Aorta (tissue), 5 donors: ENCODE data around the gene CCDC177. TPM values are rescaled to one million over a fixed set of nuclear protein-coding genes. Genes with fewer than 3 reads are reported as not detected.
A peak's percentile ranks its signal among the peaks of the same experiment; 100 is the strongest.

Experiments
- ATAC-seq: fragments of 200-7000 bp; cut with Tn5 transposase; one replicate; pipeline ENCODE4 v1.9.1; 2022; ENCODE audit warnings: moderate library complexity; ENCODE audit not compliant: low FRiP score
- DNase-seq, 2 donors: peaks; one replicate each; pipeline ENCODE4 v3.0.0-alpha.2; 2020
- H3K27ac ChIP-seq, 2 donors: one replicate each; pipeline ENCODE4 v1.5.1; 2013; ENCODE audit warnings: low read length in 2 of 2, mild to moderate bottlenecking in 2 of 2, moderate library complexity in 2 of 2, control low read depth in 1 of 2, inconsistent platforms in 1 of 2, low read depth in 1 of 2
- H3K27me3 ChIP-seq, 2 donors: one replicate each; pipeline ENCODE4 v1.6.1; 2013; ENCODE audit warnings: control low read depth in 1 of 2, low read length in 1 of 2, mild to moderate bottlenecking in 1 of 2, moderate library complexity in 1 of 2; ENCODE audit not compliant: insufficient read depth in 2 of 2, control insufficient read depth in 1 of 2
- H3K36me3 ChIP-seq, 2 donors: one replicate each; pipeline ENCODE4 v1.6.1; 2013; ENCODE audit warnings: control low read depth in 1 of 2, low read length in 1 of 2, mild to moderate bottlenecking in 1 of 2; ENCODE audit not compliant: insufficient read depth in 2 of 2, control insufficient read depth in 1 of 2
- H3K4me1 ChIP-seq, 2 donors: one replicate each; pipeline ENCODE4 v1.6.1; 2013; ENCODE audit warnings: low read length in 2 of 2, control low read depth in 1 of 2, mild to moderate bottlenecking in 1 of 2, moderate library complexity in 1 of 2; ENCODE audit not compliant: insufficient read depth in 2 of 2, control insufficient read depth in 1 of 2
- H3K4me3 ChIP-seq, 2 donors: one replicate each; pipeline ENCODE4 v1.5.1; 2013; ENCODE audit warnings: low read length in 2 of 2, control low read depth in 1 of 2, mild to moderate bottlenecking in 1 of 2
- H3K9me3 ChIP-seq: one replicate; pipeline ENCODE4 v1.6.1; 2013; ENCODE audit warnings: mild to moderate bottlenecking, low read length; ENCODE audit not compliant: control insufficient read depth
- WGBS, 2 donors: extraction: QIAGEN DNeasy Blood & Tissue Kit; methylation state at CpG; one replicate each; pipeline ENCODE4 v1.1.7; 2013; 5-methylcytosine and 5-hydroxymethylcytosine counted together
- intact Hi-C, 2 donors: fragments of 100-400 bp; cut with DNase I; formaldehyde crosslinking; loops; one replicate each; pipeline versions ENCODE4 v1.14.2 to v1.15.0; 2022
- polyA plus RNA-seq, 2 donors: library from polyadenylated mRNA; stranded (reverse); fragments of 200-250 nt; gene quantifications; one replicate each; pipeline ENCODE4 v1.2.3, GENCODE V29; 2013
- total RNA-seq, 2 donors: library from RNA; stranded (reverse); fragmentation: NEBNext Ultra II Directional; extraction: Animal tissue kit (Norgen Biotek cat#: 25700); gene quantifications; one replicate each; pipeline ENCODE4 v1.2.1, GENCODE V29; 2021
- donor health status: healthy with polysubstance abuse.
- donor health status: Bipolar disorder and iron deficiency.
- donor health status: DM: no; HTN: no; CAD: no.
- donor health status: DM: no; HTN: no; CAD: no.
- donor health status: DM: yes; HTN: yes; CAD: no.

The CCDC177 gene
- total and polyA plus RNA-seq, 4 donors = not detected

DNA sequence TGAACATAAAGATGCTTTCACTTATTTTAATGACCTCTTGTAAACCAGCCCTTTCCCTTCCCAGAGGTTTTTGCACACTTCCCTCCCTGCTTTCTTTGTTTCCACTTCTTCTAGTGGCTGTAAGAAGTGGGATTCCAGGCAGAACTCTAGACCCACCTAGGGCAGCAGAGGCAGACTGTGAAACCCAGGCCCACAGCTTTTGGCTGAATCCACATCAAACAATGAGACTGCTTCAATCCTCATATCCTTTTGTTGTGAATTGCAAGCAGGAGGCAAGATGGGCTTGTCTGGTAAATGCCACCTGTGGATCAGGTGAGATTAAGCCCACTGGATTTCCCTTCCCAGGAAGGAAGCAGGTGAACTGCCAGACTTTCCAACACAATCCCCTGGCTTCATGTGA, 12.8 kb downstream of the CCDC177 start:
- Histone ChIP-seq H3K36me3 (no peaks in the 10 kb centered on the region), H3K27ac (no peak overlapping the region), H3K4me3 (no peak overlapping the region), H3K4me1 (no peaks in the 10 kb centered on the region), H3K27me3 (no peaks in the 10 kb centered on the region), H3K9me3 (no peaks in the 10 kb centered on the region)
- intact Hi-C loops = no loop called here
- no peak for DNase-seq
- ATAC-seq = no peak

DNA sequence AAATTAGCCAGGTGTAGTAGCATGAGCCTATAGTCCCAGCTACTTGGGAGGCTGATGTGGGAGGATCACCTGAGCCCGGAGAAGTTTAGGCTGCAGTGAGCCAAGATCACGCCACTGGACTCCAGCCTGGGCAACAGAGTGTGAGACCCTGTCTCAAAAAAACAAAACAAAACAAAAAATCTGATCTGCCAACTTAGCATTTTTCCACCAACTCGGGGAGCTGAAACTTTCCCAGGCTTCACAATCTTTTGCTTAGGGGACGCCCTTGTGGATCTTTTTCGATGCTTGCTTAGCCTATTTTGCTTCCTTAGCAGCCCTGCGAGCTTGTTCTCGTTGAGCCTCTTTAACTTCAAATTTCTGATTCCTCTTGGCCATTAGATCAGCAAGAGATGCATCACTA, 13.8 kb downstream of the CCDC177 start:
- no peaks in the 10 kb centered on the region for H3K27me3 ChIP-seq
- WGBS, 2 donors = 78 to 85% methylated on average over 7 of the region's 7 CpGs
- no peaks in the 10 kb centered on the region for H3K4me1 ChIP-seq
- DNase-seq = no peak
- H3K9me3 ChIP-seq = no peaks in the 10 kb centered on the region
- no peak overlapping the region for H3K27ac ChIP-seq
- H3K4me3 ChIP-seq = no peak overlapping the region
- intact Hi-C loops = no loop called here
- no peak for ATAC-seq
- H3K36me3 ChIP-seq = no peaks in the 10 kb centered on the region

DNA sequence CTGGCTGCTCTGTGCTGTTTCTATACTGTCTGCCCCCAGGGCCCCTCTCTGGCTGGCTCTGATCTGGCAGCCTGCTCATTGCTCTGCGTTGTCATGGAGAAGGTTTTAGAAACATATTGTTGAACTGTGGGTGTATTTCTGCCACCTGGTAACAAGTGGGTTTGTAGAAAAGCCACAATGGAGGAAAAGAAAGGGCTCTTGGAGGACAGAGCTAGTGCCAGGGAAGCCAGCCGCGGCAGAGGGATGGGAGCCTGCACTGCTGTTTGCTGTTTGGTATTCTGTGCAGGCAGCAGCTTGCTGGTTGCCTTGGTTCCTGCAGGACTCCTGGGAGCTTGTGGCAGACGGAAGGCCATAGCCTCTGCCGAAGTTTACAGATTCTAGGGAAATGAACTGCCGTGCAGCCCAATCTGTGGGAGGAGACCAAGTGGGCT, 15.1 kb downstream of the CCDC177 start:
- ATAC-seq (no peak), DNase-seq (no peak)
- no peaks in the 10 kb centered on the region for H3K36me3 ChIP-seq
- intact Hi-C loops = no loop called here
- no peak overlapping the region for H3K4me3 ChIP-seq
- no peaks in the 10 kb centered on the region for H3K27me3 ChIP-seq
- H3K27ac ChIP-seq = no peak overlapping the region
- H3K9me3 ChIP-seq = no peaks in the 10 kb centered on the region
- H3K4me1 ChIP-seq = no peaks in the 10 kb centered on the region
- WGBS, 2 donors = 13 to 16% methylated on average over 6 of the region's 6 CpGs

DNA sequence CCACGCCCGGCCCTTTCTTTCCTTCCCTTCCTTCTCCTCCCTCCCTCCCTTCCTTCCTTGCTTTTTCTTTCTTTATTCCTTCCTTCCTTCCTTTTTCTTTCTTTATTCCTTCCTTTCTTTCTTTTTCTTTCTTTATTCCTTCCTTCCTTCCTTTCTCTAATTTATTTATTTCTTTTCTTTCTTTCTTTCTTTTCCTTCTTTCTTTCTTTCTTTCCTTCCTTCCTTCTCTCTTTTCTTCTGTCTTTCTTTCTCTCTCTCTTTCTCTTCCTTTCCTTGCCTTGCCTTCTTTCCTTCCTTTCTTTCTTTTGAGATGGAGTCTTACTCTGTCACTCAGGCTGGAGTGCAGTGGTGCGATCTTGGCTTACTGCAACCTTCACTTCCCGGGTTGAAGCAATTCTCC, 15.9 kb downstream of the CCDC177 start:
- Histone ChIP-seq H3K4me1 (no peaks in the 10 kb centered on the region), H3K9me3 (no peaks in the 10 kb centered on the region), H3K27me3 (no peaks in the 10 kb centered on the region), H3K4me3 (no peak overlapping the region), H3K36me3 (no peaks in the 10 kb centered on the region), H3K27ac (no peak overlapping the region)
- intact Hi-C loops = no loop called here
- WGBS, 2 donors = 91 to 94% methylated on average over 4 of the region's 4 CpGs
- ATAC-seq = no peak
- DNase-seq = no peak

DNA sequence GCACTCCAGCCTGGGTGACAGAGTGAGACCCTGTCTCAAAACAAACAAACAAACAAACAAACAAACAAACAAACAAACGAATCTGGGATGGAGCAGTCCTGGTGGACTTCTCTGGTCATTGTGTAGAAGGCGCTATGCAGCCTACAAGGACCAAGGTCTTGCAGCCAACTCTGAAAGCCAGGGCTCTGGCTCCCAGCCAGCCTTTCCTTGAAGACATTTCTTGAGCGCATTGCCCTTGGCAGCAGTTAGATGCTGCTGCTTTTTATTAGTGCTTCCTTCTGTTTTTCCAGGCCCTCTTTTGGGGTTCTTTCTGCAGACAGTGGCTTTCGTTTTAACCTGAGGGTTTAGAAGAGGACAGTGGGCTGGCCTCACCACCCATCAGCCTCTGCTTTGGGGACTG, 20.2 kb downstream of the CCDC177 start:
- intact Hi-C loops = no loop called here
- H3K27me3 ChIP-seq = no peaks in the 10 kb centered on the region

DNA sequence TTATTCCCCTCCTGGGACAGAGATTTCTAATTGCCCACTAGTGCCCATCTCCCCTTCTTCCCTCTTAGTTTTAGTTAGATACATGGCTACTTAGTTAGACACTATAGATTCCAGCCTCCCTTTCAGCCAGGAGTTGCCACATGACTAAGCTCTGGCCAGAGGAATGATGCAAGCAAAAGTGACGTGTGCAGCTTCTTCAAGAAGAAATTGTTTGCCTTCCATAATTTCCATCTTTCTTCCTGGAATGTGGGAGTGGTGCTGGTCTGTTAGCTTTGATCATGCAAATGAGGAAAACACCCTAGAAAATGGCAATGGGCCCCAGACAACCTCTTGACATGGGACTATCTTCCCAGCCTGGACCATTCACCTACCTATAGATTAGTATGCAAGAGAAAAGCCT, 21.4 kb downstream of the CCDC177 start:
- Histone ChIP-seq H3K9me3 (no peaks in the 10 kb centered on the region), H3K4me3 (no peak overlapping the region), H3K27me3 (no peaks in the 10 kb centered on the region), H3K4me1 (no peaks in the 10 kb centered on the region), H3K36me3 (no peaks in the 10 kb centered on the region), H3K27ac (no peak overlapping the region)
- intact Hi-C loops = no loop called here
- DNase-seq (no peak), ATAC-seq (no peak)
- WGBS, 2 donors = 56 to 63% methylated on average over 1 of the region's 1 CpG

More for the DNA sequence above, 20.2 kb downstream of the CCDC177 start:
- ATAC-seq (no peak), DNase-seq (peak; percentile 56 to 82)
- Histone ChIP-seq H3K36me3 (no peaks in the 10 kb centered on the region), H3K4me3 (no peak overlapping the region), H3K4me1 (no peaks in the 10 kb centered on the region), H3K27ac (no peak overlapping the region), H3K9me3 (no peaks in the 10 kb centered on the region)
- 3 to 10% methylated on average over 4 of the region's 4 CpGs for WGBS, 2 donors

DNA sequence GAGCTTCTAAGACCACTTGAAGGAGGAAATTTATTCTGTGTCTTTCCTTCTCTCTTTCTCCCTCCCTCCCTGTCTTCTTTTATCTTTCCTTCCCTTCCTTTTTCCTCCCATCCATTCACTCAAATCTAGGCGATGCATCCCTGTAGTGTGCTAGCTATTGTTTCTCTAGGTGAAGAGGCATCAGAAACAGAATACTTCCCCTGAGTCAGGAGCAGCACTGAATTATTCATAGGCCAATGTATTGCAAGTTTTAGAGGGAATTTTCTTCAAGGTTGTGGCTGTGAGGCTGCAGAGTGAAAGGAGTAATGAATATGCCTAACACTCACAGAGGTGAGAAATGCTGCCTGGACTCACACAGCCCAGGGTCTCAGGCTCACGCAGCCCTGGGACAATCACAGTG, 23.2 kb downstream of the CCDC177 start:
- Histone ChIP-seq H3K4me1 (no peaks in the 10 kb centered on the region), H3K27ac (no peak overlapping the region), H3K27me3 (no peaks in the 10 kb centered on the region), H3K9me3 (no peaks in the 10 kb centered on the region), H3K36me3 (no peaks in the 10 kb centered on the region), H3K4me3 (no peak overlapping the region)
- WGBS, 2 donors = 60 to 76% methylated on average over 2 of the region's 2 CpGs
- ATAC-seq (no peak), DNase-seq (no peak)
- intact Hi-C loops = no loop called here

DNA sequence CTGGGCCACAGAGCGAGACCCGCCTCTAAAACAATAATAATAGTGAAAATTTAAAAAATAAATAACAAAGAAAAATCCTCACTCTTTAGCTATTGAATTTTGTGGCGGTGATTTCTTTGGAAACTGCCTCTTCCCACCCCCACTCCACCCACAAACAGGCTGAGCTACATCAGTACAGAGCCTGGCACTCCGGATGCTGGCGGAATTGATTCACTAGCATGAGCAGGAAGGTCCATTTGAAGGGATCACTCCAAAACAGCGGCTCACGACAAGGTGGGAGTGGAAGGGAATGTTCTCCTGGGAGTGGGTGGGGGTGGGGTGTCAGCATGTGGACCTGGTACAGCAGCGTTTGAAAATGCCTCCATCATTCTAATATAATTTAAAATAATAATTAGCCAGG, 26.1 kb downstream of the CCDC177 start:
- no peak overlapping the region for H3K27ac ChIP-seq
- no peaks in the 10 kb centered on the region for H3K4me1 ChIP-seq
- 76 to 83% methylated on average over 8 of the region's 8 CpGs for WGBS, 2 donors
- ATAC-seq (no peak), DNase-seq (no peak)
- no peak overlapping the region for H3K4me3 ChIP-seq
- no peaks in the 10 kb centered on the region for H3K27me3 ChIP-seq
- no peaks in the 10 kb centered on the region for H3K36me3 ChIP-seq
- H3K9me3 ChIP-seq = no peaks in the 10 kb centered on the region
- intact Hi-C loops = no loop called here

DNA sequence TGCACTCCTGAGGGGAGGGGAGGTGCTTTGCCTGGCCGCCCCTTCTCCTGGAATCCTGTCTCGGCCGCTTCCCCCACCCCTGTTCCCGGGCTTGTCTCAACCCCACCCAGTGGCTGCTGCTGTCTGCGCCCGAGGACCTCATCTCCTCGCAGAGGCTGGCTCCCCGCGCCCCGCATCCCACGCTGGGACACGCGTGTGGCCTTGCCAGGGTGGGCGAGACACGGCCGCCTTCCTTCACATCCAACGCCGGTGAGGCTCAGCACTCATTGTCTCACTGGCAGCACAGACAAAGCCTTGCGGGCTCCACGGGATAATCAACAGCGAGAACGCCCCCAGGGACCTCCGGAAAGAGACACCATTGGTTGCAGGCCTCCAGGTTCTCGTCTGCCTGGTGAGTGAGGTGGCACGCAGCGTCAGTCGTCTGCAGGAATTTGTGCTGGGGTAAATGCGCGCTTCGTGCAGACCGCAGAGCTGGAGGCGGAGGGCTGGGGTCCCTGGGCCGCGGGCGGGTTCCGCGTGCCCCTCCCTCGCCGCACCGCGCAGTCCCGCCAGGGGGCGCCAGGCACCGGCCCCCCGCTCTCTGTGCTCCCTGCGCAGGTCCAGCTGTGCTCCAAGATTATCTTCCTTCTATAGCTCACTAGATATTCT, 26.8 kb downstream of the CCDC177 start:
- ATAC-seq = no peak
- no peaks in the 10 kb centered on the region for H3K4me1 ChIP-seq
- intact Hi-C loops = no loop called here
- no peak overlapping the region for H3K4me3 ChIP-seq
- no peaks in the 10 kb centered on the region for H3K36me3 ChIP-seq
- no peak overlapping the region for H3K27ac ChIP-seq
- WGBS, 2 donors = 7 to 9% methylated on average over 44 to 46 of the region's 46 CpGs
- no peaks in the 10 kb centered on the region for H3K27me3 ChIP-seq
- H3K9me3 ChIP-seq = no peaks in the 10 kb centered on the region
- no peak for DNase-seq
